Amniotic stem cell (primary cell): ENCODE measurements around the gene PLEKHA8.
"Not testable (repeated sequence)": the region's sequence is repeated elsewhere in the genome, so short reads cannot be mapped to it uniquely, and the experiment has no call there.

Experiments
- DNase-seq: peaks from one replicate; lab custom pipeline; 2025; lab: John Stamatoyannopoulos, UW

The PLEKHA8 gene

GRCh38 chr7:30066687-30067086, 38.5 kb downstream of the PLEKHA8 start:
- no peak for DNase-seq

DNA sequence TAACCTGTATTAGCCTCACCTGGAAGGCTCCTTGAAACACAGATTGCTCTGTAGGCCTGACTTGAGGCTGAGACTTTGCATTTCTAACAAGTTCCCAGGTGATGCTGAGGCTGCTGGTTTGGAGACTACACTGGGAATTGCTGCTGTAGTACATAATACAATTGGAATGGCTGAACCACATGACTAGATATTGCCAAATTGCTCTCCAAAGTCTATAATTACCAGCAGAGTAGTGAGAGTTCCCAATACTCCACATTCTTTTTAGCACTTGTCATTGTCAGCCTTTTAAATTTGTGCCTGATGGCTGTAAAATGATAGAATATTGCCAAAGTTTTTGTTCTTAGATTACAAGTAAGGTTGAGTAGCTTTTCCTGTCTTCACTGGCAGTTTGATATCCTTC, 39.9 kb downstream of the PLEKHA8 start:
- DNase-seq, result peak; percentile 30

- no peak for DNase-seq
Measured at GRCh38 chr7:30069096-30069867, 41.1 kb downstream of the PLEKHA8 start.

- no peak for DNase-seq
Measured at GRCh38 chr7:30070052-30070451, 41.8 kb downstream of the PLEKHA8 start.

- DNase-seq, result no peak
Measured at GRCh38 chr7:30072735-30073134, 44.5 kb downstream of the PLEKHA8 start.

DNA sequence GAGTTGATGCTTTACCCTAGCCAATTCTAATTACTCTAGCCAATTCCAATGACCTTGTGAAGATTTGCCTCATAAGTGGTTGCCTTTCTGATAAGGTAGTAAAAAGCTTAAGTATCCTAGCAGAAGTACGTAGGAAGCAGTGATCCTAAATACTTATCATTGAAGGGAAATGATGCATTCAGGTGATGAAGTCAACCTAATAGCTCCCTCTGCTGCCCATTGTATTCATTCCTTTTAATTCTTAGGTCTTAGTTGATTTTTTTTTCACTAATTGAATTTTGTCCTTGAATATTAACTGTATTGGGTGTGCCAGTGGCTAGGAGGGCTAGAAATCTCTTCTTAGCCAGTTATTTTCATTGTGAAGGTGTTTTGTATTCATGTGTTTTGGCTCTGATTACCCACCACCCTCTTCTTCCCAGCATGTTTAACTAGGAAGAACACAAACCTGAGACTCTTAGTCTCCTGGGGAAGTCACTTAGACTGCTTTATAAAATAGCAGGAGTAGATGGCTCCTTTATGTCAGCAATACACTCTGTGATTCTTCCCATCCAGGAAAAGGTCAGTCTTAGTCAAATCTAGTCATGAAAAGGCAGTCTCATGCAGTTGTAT, 46.3 kb downstream of the PLEKHA8 start:
- DNase-seq, result peak; percentile 20

- no peak for DNase-seq
Measured at GRCh38 chr7:30076411-30076810, 48.2 kb downstream of the PLEKHA8 start.

GRCh38 chr7:30078280-30078679, 50.1 kb downstream of the PLEKHA8 start:
- DNase-seq, result no peak

- DNase-seq, result no peak
Measured at GRCh38 chr7:30079880-30080279, 51.7 kb downstream of the PLEKHA8 start.

DNA sequence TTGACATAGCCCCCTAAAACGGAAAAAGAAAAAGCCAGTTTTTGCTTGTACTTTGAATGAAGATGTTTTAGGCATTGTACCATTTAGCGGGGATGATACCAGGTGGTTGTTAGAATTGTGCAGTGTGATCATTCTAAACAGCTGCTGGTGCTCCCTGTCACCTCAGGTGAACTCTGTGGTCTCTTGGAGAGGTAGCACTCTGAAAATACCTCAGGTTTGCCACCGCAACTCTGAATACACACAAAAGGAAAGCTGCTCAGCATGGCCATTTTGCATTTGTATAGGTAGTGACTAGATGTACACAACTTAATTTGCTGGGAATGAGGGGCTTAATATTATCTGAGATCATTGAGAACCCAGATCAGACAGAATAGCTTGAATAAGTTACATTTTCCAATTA, 52.6 kb downstream of the PLEKHA8 start:
- DNase-seq, result no peak

GRCh38 chr7:30082686-30083085, 54.5 kb downstream of the PLEKHA8 start:
- no peak for DNase-seq

GRCh38 chr7:30083334-30083733, 55.1 kb downstream of the PLEKHA8 start:
- DNase-seq, result no peak

DNA sequence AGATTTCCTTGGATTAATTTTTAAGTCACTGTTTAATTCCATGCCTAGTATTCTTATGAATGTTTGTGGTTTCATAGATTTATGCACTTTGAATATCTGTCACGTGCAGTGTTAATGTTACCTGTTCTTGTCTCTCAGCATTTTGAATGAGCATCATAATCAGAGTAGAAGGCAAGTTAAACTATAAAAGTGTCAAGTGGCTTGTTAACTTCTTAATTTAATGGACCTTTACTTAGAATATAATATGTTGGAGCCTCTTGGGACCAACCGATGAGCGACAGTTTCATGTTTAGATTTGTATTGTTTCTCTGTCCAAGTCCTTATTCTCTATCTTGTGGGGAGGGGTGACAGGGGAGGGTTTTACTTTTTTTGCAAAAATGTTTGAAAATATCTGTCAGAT, 56.0 kb downstream of the PLEKHA8 start:
- no peak for DNase-seq

GRCh38 chr7:30086529-30086928, 58.3 kb downstream of the PLEKHA8 start:
- DNase-seq, result no peak

GRCh38 chr7:30087371-30087770, 59.2 kb downstream of the PLEKHA8 start:
- no peak for DNase-seq

DNA sequence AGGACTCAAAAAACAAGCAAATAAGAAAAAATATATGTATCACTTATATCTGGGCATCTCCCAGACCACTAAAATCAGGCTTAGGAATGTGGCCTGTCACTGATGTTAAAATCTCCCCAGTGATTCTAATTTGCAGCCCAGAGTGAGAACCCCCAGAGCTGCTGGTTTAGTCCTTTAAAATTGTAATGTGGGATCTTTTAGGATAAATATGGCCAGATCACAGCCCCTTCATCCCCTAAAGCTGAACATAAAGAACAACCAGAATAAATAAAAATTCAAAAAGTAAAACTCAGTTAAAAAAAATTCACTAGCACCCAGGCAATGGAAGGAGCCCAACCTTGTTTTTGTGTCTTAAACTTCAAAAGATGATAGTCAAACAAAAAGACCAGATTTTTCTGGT, 60.1 kb downstream of the PLEKHA8 start:
- DNase-seq, result no peak

DNA sequence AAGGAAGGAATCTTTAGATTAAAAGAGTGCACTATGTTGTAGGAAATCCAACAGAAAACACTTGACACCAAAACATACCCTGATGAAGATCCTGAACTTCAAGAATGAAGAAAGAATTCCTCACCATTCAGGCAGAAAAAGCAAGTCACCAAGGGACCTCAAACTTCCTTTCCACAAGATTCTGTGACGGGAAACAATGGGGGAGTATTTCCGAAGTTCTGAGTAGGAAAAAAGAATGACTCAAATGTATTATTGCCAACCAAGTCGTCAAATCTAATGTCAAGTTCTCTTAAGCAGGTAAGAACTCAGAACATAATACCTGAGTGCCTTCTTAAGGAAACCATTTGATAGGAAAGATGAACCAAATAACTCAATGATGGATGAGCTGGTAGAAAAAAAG, 61.9 kb downstream of the PLEKHA8 start:
- no peak for DNase-seq

GRCh38 chr7:30091491-30091912, 63.3 kb downstream of the PLEKHA8 start:
- DNase-seq, result peak; percentile 43

DNA sequence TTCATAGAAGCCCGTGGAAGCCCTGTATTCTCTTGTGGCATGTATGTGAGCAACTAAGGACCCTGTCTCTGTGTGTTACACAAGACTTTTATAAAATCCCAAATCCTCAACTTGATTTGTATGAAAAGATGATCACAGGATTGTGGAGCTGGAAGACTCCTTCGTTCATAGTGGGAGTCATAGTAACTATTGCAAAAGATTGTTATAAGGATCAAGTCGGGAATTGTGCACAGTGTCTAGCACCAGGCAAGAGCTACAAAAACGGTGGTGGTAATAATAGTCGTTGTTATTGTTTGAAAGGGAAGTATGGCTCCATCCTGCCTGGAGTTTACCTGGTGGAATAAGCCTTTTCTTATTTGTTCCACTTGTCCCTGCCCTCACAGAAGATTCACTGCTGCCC, 63.8 kb downstream of the PLEKHA8 start:
- no peak for DNase-seq

GRCh38 chr7:30093420-30093952, 65.3 kb downstream of the PLEKHA8 start:
- no peak for DNase-seq

DNA sequence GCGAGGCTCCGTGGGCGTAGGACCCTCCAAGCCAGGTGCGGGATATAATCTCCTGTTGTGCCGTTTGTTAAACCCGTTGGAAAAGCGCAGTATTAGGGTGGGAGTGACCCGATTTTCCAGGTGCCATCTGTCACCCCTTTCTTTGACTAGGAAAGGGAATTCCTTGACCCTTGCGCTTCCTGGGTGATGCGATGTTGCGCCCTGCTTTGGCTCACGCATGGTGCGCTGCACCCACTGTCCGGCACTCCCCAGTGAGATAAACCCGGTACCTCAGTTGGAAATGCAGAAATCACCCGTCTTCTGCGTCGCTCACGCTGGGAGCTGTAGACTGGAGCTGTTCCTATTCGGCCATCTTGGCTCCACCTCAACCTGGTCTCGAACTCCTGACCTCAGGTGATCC, 70.4 kb downstream of the PLEKHA8 start:
- DNase-seq, result not testable (repeated sequence)

DNA sequence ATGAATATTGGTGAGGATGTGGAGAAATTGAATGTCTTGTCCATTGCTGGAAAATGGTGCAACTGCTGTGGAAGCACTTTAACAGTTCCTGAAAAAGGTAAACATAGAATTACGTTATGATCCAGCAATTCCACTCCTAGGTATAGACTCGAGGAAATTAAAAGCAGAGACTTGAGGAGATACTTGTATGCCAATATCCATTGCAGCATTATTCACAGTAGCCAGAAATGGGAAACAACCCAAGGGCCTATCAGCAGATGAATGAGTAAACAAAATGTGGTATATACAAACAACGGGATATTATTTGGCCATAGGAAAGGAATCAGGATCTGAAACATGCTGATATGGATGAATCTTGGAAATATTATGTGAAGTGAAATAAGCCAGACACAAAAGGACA, 74.1 kb downstream of the PLEKHA8 start:
- DNase-seq, result no peak

DNA sequence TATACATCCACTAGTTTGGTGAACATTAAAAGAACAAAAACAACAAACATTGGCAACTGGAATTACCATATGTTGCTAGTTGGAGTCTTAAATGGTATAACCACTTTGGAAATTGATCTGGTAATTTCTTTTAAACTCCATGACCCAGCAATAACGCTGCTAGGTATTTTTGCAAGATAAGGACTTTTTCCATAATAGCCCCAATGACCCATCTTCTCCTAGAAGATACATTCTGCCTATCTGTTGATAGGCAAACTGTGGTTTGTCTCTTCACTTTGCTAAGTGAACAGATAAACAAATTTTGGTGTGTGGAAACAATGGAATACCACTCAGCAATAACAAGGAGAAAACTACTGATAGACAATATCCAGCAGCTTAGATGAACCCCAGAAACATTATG, 75.9 kb downstream of the PLEKHA8 start:
- DNase-seq, result no peak
